ENCODE results near the gene ALDH2.
"Not testable (repeated sequence)": the region's sequence is repeated elsewhere in the genome, so short reads cannot be mapped to it uniquely, and the experiment has no call there.

ALDH2 gene

GRCh38 chr12:111766608-111767361 is at the start of gene ALDH2:
ALDH2 (plus strand) TSS chr12:111766933; CDS start chr12:111766983, 50 bp downstream.
- no peak for DNase-seq

GRCh38 chr12:111719316-111719715 is 47.4 kb upstream of the ALDH2 start:
- not testable (repeated sequence) for DNase-seq

- no peak for DNase-seq
Measured at GRCh38 chr12:111720457-111720856, 46.3 kb upstream of the ALDH2 start.

GRCh38 chr12:111723646-111724360 is 42.9 kb upstream of the ALDH2 start:
- DNase-seq, result not testable (repeated sequence)

GRCh38 chr12:111728795-111729194 is 37.9 kb upstream of the ALDH2 start:
- DNase-seq, result no peak

GRCh38 chr12:111730420-111730819 is 36.3 kb upstream of the ALDH2 start:
- no peak for DNase-seq

GRCh38 chr12:111732786-111733185 is 33.9 kb upstream of the ALDH2 start:
- DNase-seq, result no peak

GRCh38 chr12:111733340-111733915 is 33.3 kb upstream of the ALDH2 start:
- DNase-seq, result no peak

GRCh38 chr12:111739524-111739923 is 27.2 kb upstream of the ALDH2 start:
- not testable (repeated sequence) for DNase-seq

- no peak for DNase-seq
Measured at GRCh38 chr12:111741235-111741812, 25.4 kb upstream of the ALDH2 start.

GRCh38 chr12:111745211-111745610 is 21.5 kb upstream of the ALDH2 start:
- DNase-seq, result no peak

- no peak for DNase-seq
Measured at GRCh38 chr12:111747333-111747732, 19.4 kb upstream of the ALDH2 start.

- DNase-seq, result no peak
Measured at GRCh38 chr12:111748151-111748672, 18.5 kb upstream of the ALDH2 start.

- no peak for DNase-seq
Measured at GRCh38 chr12:111748867-111749266, 17.9 kb upstream of the ALDH2 start.

GRCh38 chr12:111749391-111749790 is 17.3 kb upstream of the ALDH2 start:
- no peak for DNase-seq

- DNase-seq, result no peak
Measured at GRCh38 chr12:111753144-111753881, 13.4 kb upstream of the ALDH2 start.

GRCh38 chr12:111754671-111755070 is 12.1 kb upstream of the ALDH2 start:
- DNase-seq, result no peak

GRCh38 chr12:111756196-111756595 is 10.5 kb upstream of the ALDH2 start:
- DNase-seq, result no peak

- DNase-seq, result no peak
Measured at GRCh38 chr12:111756681-111757080, 10.1 kb upstream of the ALDH2 start.

GRCh38 chr12:111757361-111758119 is 9.2 kb upstream of the ALDH2 start:
- no peak for DNase-seq

GRCh38 chr12:111758120-111758561 is 8.6 kb upstream of the ALDH2 start:
- DNase-seq, result no peak

- no peak for DNase-seq
Measured at GRCh38 chr12:111759271-111759670, 7.5 kb upstream of the ALDH2 start.
